HG03469 (cell line): Measurements from ENCODE around the gene ITFG1.

Experiments
- ATAC-seq: cut with Tn5 transposase; IDR thresholded peaks from one replicate; pipeline ENCODE4 v1.9.1; 2021; ENCODE audit warnings: mild to moderate bottlenecking, moderate library complexity, moderate number of reproducible peaks; ENCODE audit not compliant: unreplicated experiment

The ITFG1 gene

DNA sequence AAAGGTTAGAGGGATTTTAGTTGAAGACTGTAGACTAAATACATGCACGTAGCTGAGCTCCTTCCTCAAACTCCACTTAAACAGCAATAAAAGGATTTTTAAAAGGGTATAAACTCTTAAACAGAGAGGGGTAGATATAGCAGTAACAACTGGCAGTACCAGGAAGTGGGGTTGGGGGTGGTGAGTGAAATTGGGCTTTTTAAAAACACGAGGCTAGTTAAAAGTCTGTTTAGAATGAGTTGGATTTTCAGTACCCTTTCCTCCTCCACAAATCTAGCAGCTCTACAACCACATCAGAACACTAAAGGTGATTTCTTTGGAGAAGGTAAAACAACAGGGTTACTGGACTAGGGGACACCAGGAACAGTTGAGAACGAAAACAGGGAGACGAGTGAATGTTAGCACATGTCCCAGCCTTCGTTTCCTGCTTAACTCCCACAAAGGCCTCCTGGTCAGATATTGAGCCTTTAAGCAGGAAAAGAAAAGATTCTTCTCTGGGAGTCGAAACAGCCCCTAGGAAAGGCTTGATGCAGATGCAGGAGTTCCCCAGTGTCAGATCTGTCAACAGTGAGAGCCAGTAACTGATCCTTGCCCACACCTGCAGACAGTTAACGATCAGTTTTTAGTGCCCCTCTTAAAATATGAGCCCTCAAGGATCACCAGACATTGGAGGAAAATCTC, 331.0 kb downstream of the ITFG1 start:
- ATAC-seq: no peak

DNA sequence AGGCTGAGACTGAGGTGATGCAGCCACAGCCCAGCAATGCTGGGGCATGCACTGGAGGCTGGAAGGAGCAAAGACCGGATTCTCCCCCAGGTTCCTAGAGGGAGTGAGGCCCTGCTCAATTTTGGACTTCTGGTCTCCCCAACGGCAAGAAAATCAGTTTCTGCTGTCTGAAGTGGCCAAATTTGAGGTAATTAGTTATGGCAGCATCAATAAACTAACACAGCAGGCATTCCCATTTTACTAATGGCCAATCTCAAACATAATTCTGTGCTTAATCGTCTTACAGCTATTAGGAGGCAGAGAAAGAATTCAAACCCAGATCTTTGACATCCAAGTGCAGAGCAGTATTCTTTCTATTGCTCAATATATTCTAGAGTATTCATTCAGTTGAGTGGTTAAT, 333.3 kb downstream of the ITFG1 start:
- no peak for ATAC-seq

DNA sequence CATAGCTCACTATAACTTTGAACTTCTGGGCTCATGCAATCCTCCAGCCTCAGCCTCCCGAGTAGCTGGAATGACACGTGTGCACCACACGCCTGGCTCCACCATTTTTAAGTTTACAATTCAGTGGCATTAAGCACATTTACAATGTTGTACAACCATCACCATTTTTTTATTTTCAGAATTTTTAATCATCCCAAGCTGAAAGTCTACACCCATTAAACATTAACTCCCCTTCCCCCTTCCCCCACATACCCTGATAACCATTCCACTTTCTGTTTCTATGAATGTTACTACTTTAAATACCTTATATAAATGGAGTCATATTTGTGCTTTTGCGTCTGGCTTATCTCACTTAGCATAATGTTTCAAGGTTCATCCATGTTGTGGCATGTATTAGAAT, 335.1 kb downstream of the ITFG1 start:
- ATAC-seq: no peak

DNA sequence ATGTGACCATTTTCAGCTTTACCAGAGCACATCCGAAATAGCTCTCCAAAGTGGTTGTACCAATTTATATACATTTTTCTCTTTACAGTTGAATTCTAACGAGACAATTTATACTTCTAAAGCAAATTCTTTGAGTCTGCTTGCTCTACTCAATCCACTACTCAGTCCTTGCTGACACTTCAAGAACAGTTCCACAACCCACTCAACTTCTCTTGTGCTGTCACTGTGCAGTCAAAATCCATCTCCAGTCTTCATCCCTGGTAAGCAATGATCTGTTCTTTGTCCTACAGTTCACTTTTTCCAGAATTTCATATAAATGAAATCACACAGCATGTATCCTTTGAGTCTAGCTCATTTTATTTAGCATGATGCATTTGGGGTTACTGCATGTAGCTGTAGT, 347.7 kb downstream of the ITFG1 start:
- no peak for ATAC-seq

DNA sequence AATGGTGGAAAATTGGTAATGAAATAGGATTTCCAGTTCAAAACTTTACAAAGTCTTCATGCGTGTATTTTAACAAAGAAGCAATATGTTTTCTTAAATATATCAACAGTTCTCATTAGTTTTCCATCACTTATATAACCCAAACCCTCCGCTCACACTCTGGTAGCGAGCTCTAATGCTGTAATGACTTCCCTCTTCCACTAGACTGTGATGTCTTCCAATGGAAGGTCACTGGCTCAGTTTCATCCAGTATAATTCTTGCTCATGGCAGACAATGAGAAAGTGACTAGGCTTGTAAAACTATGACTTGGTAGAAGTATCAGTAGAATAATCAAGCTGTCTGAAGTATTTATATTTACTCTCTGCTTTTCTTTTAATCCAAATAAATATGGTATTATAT, 349.9 kb downstream of the ITFG1 start:
- no peak for ATAC-seq

DNA sequence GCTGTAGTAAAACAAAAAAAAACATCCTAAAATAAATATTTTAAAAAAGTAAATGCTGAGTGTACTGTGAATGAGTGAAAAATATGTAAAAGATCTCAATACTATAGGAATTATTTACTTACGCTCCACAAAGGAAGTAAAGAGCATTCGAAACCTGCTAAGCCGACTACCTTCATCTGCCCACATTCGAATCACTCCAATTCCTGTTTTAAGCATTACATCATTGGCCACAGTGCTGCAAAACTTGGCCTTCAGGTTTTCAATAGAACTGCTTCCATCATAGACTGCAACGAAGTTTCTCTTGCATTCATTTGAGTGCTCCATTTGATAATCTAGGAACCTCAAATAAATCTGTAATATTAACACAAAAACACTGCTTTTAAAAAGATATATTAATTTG, 351.5 kb downstream of the ITFG1 start:
- ATAC-seq: no peak
